Uterus (tissue), 4 donors: Measurements from ENCODE around the gene VWA3B. TPM values are rescaled to one million over a fixed set of nuclear protein-coding genes. Genes with fewer than 3 reads are reported as not detected.

Source experiments
- DNase-seq, 2 donors: peaks; one replicate each; pipeline ENCODE4 v3.0.0-alpha.2; 2019 to 2020
- H3K27ac ChIP-seq, 2 donors: fragments of 200-600 bp; sonication (generic); 1 replicate in 1 of 2; 2 replicates in 1 of 2; pipeline ENCODE4 v1.5.1; 2016 to 2018
- H3K27me3 ChIP-seq, 2 donors: fragments of 200-600 bp; sonication (generic); one replicate each; pipeline ENCODE4 v1.5.1; 2018 to 2019; ENCODE audit warnings: control low read depth in 1 of 2
- H3K36me3 ChIP-seq, 2 donors: fragments of 200-600 bp; sonication (generic); one replicate each; pipeline ENCODE4 v1.5.1; 2019; ENCODE audit warnings: control low read depth in 1 of 2
- H3K4me1 ChIP-seq, 2 donors: fragments of 200-600 bp; sonication (generic); one replicate each; pipeline ENCODE4 v1.5.1; 2018 to 2019; ENCODE audit warnings: control low read depth in 1 of 2
- H3K4me3 ChIP-seq, 2 donors: fragments of 200-600 bp; sonication (generic); 1 replicate in 1 of 2; 2 replicates in 1 of 2; pipeline ENCODE4 v1.5.1; 2018 to 2019; ENCODE audit warnings: mild to moderate bottlenecking in 1 of 2
- H3K9me3 ChIP-seq, 2 donors: fragments of 200-600 bp; sonication (generic); one replicate each; pipeline ENCODE4 v1.5.1; 2019; ENCODE audit warnings: control low read depth in 1 of 2
- CTCF ChIP-seq, 4 experiments: fragments of 200-600 bp in 2 of 4; fragments of 450-650 bp in 2 of 4; sonication (generic) in 2 of 4; IDR thresholded peaks; one replicate each; pipeline ENCODE4 v1.5.1; 2016 to 2019; ENCODE audit warnings: antibody characterized with exemption in 4 of 4, mild to moderate bottlenecking in 2 of 4, moderate library complexity in 1 of 4
- POLR2A ChIP-seq, 2 donors: fragments of 450-650 bp; IDR thresholded peaks; one replicate each; pipeline ENCODE4 v1.6.1; 2016; ENCODE audit warnings: antibody characterized with exemption in 2 of 2, mild to moderate bottlenecking in 1 of 2, moderate library complexity in 1 of 2
- intact Hi-C: fragments of 100-400 bp; cut with DNase I; formaldehyde crosslinking; loops from one replicate; pipeline ENCODE4 v1.15.1; 2023; ENCODE audit warnings: low total_unique reads
- total RNA-seq, 4 donors: library from RNA; depleted of rRNA in 3 of 4; stranded (reverse); fragments of >200 nt in 3 of 4; gene quantifications; one replicate each; pipeline versions ENCODE4 v1.1.0 to v1.2.4, GENCODE V29; 2014 to 2023
- donor health status: DM: yes; HTN: yes; CAD: no.

Gene VWA3B
- total RNA-seq, 4 donors from 2014 or later = 0.98 to 2.1 TPM; not detected in 2

DNA sequence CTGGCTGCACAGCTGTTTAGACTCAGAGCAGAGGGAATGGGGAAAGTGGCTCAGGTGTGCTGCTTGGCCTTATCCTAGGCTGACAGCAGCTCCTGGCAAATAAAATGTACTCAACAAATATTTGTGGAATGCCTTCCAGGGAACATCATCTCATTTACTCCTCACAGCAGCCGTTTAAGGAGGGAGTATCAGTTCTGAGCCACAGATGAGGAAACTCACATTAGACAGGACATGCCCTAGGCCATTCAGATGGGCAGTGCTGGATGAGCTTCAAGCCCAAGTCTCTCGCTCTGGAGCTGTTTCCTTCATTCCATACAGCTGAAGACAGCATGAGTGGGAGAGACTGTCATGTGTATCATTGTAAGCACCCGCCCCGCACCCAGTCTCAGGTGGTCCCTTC, 129.6 kb downstream of the VWA3B start:
- no peak for TF ChIP-seq POLR2A (IDR thresholded peaks at IDR 0.05)
- TF ChIP-seq CTCF (IDR thresholded peaks at IDR 0.05) = no peak
- Histone ChIP-seq H3K4me3 (no peak overlapping the region), H3K27me3 (no peaks in the 10 kb centered on the region), H3K36me3 (no peaks in the 10 kb centered on the region), H3K4me1 (no peaks in the 10 kb centered on the region), H3K27ac (no peak overlapping the region), H3K9me3 (no peaks in the 10 kb centered on the region)
- no peak for DNase-seq
- intact Hi-C loops = no loop called here

GRCh38 chr2:98219152-98219551, 132.2 kb downstream of the VWA3B start:
- Histone ChIP-seq H3K4me3 (no peak overlapping the region), H3K27me3 (no peaks in the 10 kb centered on the region), H3K9me3 (no peaks in the 10 kb centered on the region), H3K36me3 (no peaks in the 10 kb centered on the region), H3K4me1 (no peaks in the 10 kb centered on the region), H3K27ac (no peak overlapping the region)
- intact Hi-C loops = no loop called here
- TF ChIP-seq CTCF (IDR thresholded peaks at IDR 0.05) (no peak), POLR2A (IDR thresholded peaks at IDR 0.05) (no peak)
- no peak for DNase-seq

DNA sequence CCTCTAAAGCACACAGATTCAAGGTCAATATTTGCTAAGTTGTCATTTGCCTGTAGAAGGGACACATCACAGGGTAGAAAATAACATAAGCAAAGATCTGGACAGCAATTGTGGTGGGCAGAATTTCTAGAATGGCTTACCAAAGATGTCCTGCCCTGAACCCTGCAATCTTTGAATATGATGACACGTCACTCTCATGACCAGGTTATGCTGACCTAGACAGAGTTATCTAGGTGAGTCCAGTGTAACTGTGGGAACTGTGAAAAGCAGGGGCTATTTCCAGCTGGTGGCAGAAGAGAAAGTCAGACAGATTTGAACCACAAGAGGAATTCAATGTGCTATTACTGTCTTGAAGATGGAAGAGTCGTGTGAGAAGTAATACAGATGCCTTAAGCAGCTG, 147.0 kb downstream of the VWA3B start:
- Histone ChIP-seq H3K4me3 (no peak overlapping the region), H3K9me3 (no peaks in the 10 kb centered on the region), H3K36me3 (no peaks in the 10 kb centered on the region), H3K4me1 (no peaks in the 10 kb centered on the region), H3K27ac (no peak overlapping the region), H3K27me3 (no peaks in the 10 kb centered on the region)
- no peak for DNase-seq
- intact Hi-C loops = no loop called here
- no peak for TF ChIP-seq CTCF (IDR thresholded peaks at IDR 0.05)
- no peak for TF ChIP-seq POLR2A (IDR thresholded peaks at IDR 0.05)

- no peak overlapping the region for H3K4me3 ChIP-seq
- H3K9me3 ChIP-seq = no peaks in the 10 kb centered on the region
- H3K27me3 ChIP-seq = no peaks in the 10 kb centered on the region
- TF ChIP-seq POLR2A (IDR thresholded peaks at IDR 0.05) (no peak), CTCF (IDR thresholded peaks at IDR 0.05) (no peak)
- H3K4me1 ChIP-seq = no peaks in the 10 kb centered on the region
- no peak overlapping the region for H3K27ac ChIP-seq
- no peaks in the 10 kb centered on the region for H3K36me3 ChIP-seq
- intact Hi-C loops = no loop called here
- no peak for DNase-seq
These were observed 147.8 kb downstream of the VWA3B start for GRCh38 chr2:98234776-98235175.

DNA sequence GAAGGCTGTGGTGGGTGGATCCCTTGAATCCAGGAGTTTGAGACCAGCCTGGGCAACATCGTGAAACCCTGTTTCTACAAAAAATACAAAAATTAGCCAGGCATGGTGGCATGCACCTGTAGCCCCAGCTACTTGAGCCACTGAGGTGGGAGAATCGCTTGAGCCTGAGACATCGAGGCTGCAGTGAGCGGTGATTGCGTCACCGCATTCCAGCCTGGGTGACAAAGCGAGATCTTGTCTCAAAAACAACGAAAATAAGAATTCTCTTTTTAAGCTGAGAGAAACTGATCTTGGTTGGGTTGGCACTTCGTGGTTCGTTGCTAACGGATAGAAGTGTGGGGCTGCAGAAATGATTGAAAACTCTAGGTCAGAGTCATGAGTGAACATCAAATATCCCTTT, 150.0 kb downstream of the VWA3B start:
- intact Hi-C loops = no loop called here
- DNase-seq = no peak
- Histone ChIP-seq H3K4me3 (no peak overlapping the region), H3K36me3 (no peaks in the 10 kb centered on the region), H3K9me3 (no peaks in the 10 kb centered on the region), H3K27me3 (no peaks in the 10 kb centered on the region), H3K4me1 (no peaks in the 10 kb centered on the region), H3K27ac (no peak overlapping the region)
- TF ChIP-seq POLR2A (IDR thresholded peaks at IDR 0.05) (no peak), CTCF (IDR thresholded peaks at IDR 0.05) (no peak)
